Effector memory CD8-positive, alpha-beta T cell (primary cell): Measurements from ENCODE around the gene GAL.

Experiments used
- ATAC-seq: fragments of 150-1000 bp; cut with Tn5 transposase; replicated peaks from 2 replicates; pipeline ENCODE4 v1.10.0; 2021; ENCODE audit warnings: mild to moderate bottlenecking, moderate library complexity
- DNase-seq, 3 experiments: peaks; one replicate each; pipeline ENCODE4 v3.0.0; 2021
- H3K27ac Mint-ChIP-seq, 2 donors: one replicate each; pipeline ENCODE4 v1.8.0; 2022; ENCODE audit warnings: mild to moderate bottlenecking in 2 of 2, mixed read lengths in 2 of 2, moderate library complexity in 2 of 2
- H3K27me3 Mint-ChIP-seq, 2 donors: one replicate each; pipeline ENCODE4 v1.8.0; 2022; ENCODE audit warnings: mixed read lengths in 2 of 2
- H3K36me3 Mint-ChIP-seq: one replicate; pipeline ENCODE4 v1.8.0; 2022; ENCODE audit warnings: mild to moderate bottlenecking, moderate library complexity, mixed read lengths; ENCODE audit not compliant: insufficient read depth
- H3K4me1 Mint-ChIP-seq, 2 donors: one replicate each; pipeline ENCODE4 v1.8.0; 2022; ENCODE audit warnings: low read depth in 2 of 2, mixed read lengths in 2 of 2
- H3K4me3 Mint-ChIP-seq, 2 donors: one replicate each; pipeline ENCODE4 v1.8.0; 2022; ENCODE audit warnings: mild to moderate bottlenecking in 2 of 2, mixed read lengths in 2 of 2, moderate library complexity in 2 of 2
- H3K9me3 Mint-ChIP-seq, 2 donors: one replicate each; pipeline ENCODE4 v1.8.0; 2022; ENCODE audit warnings: mixed read lengths in 2 of 2

GAL gene

DNA sequence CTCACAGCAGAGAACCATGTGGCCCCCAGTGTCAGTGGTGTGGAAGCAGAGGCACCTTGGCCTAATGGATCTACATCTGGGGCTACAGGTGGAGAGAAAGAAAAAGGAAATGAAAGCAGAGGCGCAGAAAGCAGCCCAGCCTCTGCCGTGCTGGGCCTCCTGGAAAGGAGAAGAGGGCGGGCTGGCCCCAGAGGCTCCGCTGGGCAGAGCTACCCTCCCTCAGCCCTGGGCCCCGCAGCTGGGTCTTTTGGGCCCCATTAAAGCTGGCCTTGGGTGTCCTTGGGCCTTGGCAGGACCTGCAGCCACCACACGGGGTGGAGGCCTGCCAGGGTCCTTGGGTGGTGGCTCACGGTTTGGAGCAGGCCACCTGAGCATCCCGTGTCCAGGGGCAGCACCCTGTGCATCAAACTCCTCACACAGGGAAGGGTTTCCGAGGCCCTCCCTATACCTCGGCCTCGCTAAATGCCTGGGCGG lies 31.6 kb upstream of the GAL start:
- Mint-ChIP-seq H3K36me3 (no peaks in the 10 kb centered on the region), H3K4me3 (no peak overlapping the region), H3K4me1 (peaks cover 0 to 2% of the 10 kb centered on the region in 2 donors), H3K27ac (no peak overlapping the region), H3K27me3 (peaks cover 44 to 66% of the 10 kb centered on the region in 2 donors), H3K9me3 (no peaks in the 10 kb centered on the region)
- no peak for DNase-seq
- ATAC-seq = no peak

DNA sequence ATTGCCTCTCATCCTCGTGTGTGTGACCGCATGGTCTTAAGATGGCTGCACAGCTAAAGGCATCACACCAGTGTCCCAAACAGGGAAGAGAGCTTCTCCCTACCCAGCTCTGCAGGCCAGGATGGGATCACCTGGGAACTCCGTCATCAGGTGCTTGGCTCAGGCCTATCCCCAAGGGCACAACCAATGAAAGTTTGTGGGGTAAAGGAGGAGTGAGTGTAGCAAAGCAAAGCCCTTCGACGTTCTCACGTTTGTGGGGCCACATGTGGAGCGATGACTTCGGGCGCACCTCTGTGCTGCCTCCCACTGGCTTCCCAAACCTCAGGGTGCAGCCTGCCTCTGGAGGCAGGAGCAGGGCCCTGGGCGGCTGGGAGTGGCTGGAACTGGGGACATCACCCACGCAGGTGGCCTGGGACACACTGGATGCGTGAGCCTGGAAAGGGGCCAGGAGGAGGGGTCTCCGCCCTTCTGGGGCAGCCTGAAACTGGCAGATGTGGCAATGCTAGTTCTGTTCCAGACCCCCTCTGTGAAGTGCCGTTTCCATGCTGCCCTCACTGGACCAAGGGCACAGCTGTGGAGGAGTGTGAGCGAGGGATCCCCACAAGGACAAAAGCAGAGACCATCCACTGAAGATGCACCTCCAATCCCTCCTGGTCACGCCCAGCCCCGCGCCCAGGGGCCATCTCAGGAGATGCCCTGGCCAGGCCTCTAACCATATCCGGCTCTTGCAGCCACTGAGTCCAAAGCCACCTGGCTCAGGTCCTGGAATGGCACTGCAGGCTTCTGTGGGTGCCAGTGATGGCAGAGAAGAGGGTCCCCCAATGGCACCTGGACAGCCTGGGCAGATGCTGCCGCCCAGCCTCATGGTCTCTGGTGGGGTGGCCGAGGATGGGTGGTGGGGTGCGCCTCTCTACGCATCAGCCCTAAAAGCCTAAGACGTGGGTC lies 30.6 kb upstream of the GAL start:
- H3K36me3 Mint-ChIP-seq = no peaks in the 10 kb centered on the region
- H3K4me1 Mint-ChIP-seq = peaks cover 0 to 2% of the 10 kb centered on the region in 2 donors
- ATAC-seq = no peak
- H3K9me3 Mint-ChIP-seq = no peaks in the 10 kb centered on the region
- DNase-seq = no peak
- H3K27me3 Mint-ChIP-seq = peaks cover 48 to 75% of the 10 kb centered on the region in 2 donors
- no peak overlapping the region for H3K4me3 Mint-ChIP-seq
- H3K27ac Mint-ChIP-seq = no peak overlapping the region

DNA sequence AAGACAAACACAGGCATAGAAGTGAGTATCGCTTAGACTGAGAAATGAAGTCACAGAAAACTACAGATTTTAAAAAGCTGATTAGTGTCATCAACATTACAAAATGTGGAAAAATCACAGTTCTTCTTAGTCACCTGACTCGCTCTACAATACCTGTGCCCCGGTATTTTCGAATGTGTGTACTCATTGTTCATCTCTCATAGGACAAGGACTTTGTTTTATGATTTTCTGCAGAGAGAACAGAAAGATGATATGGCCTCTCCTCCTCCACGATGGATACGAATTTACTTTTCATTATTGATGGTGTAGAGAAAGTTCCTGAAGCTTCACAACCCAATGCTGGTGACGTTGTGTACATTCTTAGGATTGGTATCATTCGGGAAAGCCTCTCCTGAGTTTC lies 29.4 kb upstream of the GAL start:
- peaks cover 39 to 82% of the 10 kb centered on the region in 2 donors for H3K27me3 Mint-ChIP-seq
- H3K9me3 Mint-ChIP-seq = no peaks in the 10 kb centered on the region
- H3K27ac Mint-ChIP-seq = no peak overlapping the region
- H3K36me3 Mint-ChIP-seq = no peaks in the 10 kb centered on the region
- DNase-seq (no peak), ATAC-seq (no peak)
- peaks cover 0 to 2% of the 10 kb centered on the region in 2 donors for H3K4me1 Mint-ChIP-seq
- H3K4me3 Mint-ChIP-seq = no peak overlapping the region

DNA sequence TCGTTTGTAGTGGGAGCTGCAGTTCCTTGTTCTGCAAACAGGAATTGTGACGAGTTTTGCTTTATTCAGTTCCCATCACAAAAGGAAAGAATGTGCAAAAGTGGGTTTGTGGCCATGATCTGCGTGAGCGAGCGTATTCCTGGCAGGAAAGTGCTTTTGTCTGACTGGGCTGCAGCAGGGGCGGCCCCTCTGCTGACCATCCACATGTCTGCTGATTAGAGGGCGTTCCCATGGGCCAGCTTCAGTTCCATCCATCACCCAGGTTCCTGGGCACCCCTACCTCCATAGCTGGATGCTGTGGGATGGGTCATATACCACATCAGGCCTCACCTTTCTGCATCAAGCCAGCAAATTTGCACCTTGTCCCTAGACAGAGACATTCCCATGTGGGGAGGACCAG lies 28.9 kb upstream of the GAL start:
- peaks cover 0 to 2% of the 10 kb centered on the region in 2 donors for H3K4me1 Mint-ChIP-seq
- H3K9me3 Mint-ChIP-seq = no peaks in the 10 kb centered on the region
- no peak for ATAC-seq

DNA sequence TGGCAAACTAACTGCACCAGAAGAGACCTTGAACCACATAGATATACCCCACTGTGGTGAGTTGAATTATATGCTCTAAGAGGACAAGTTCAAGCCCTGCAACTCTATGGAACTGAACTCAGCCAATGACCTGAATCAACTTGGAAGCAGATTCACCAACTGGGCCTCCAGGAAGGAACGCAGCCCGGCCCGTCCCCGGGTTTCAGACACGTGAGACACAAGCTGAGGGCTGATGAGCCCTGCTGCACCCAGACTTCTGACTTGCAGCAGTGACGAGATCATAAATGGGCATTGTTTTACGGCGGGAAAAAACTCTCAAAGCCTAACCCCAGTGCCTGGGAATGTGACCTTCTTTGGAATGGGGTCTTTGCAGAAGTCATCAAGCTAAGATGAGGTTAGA lies 28.5 kb upstream of the GAL start:
- H3K27me3 Mint-ChIP-seq = peaks cover 44 to 84% of the 10 kb centered on the region in 2 donors
- H3K4me1 Mint-ChIP-seq = peaks cover 0 to 2% of the 10 kb centered on the region in 2 donors
- H3K9me3 Mint-ChIP-seq = no peaks in the 10 kb centered on the region
- ATAC-seq = no peak
- no peak overlapping the region for H3K4me3 Mint-ChIP-seq
- H3K36me3 Mint-ChIP-seq = no peaks in the 10 kb centered on the region
- no peak overlapping the region for H3K27ac Mint-ChIP-seq
- DNase-seq = no peak

More for the DNA sequence above, 28.9 kb upstream of the GAL start:
- H3K36me3 Mint-ChIP-seq = no peaks in the 10 kb centered on the region
- H3K27ac Mint-ChIP-seq = no peak overlapping the region
- peaks cover 40 to 82% of the 10 kb centered on the region in 2 donors for H3K27me3 Mint-ChIP-seq
- DNase-seq = no peak
- H3K4me3 Mint-ChIP-seq = no peak overlapping the region

DNA sequence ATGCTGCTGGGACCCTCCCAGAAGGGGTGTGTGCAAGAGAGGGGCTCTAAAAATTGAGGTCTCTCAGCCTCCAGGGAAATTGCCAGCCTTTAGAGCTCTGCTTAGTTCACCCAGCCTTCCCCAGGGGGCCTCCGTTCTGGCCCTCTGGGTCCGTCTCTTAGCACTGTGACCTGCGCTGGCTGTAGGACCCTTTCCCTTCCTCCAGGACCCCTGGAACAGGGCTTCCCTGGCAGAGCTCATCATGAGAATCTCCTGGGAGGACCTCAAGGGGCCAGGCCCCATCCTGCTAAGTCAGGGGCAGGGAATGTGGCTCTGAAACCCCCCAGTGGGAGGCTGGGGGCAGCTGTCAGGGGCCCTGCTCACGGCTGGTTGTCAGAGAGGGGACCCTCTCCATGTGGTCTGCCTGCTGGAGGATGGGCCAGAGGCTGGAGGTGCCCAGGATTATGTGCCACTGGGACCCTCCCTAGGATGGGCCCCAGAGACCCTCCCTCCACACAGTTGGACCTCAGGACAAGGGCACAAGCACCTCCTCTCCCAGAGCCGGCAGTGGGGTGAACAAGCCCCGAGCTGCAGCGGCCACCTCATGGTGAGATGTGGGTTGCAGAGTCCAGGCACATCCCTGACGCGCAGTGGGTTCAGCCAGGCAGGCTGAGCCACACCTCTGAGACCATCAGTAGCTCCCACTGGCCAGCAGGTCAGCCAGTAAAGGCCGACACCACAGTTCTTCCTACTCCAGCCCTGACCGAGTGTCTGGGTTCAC lies 27.1 kb upstream of the GAL start:
- Mint-ChIP-seq H3K27ac (no peak overlapping the region), H3K36me3 (no peaks in the 10 kb centered on the region), H3K4me3 (no peak overlapping the region), H3K27me3 (peaks cover 50 to 92% of the 10 kb centered on the region in 2 donors), H3K9me3 (no peaks in the 10 kb centered on the region), H3K4me1 (peaks cover 0 to 2% of the 10 kb centered on the region in 2 donors)
- ATAC-seq (no peak), DNase-seq (no peak)

DNA sequence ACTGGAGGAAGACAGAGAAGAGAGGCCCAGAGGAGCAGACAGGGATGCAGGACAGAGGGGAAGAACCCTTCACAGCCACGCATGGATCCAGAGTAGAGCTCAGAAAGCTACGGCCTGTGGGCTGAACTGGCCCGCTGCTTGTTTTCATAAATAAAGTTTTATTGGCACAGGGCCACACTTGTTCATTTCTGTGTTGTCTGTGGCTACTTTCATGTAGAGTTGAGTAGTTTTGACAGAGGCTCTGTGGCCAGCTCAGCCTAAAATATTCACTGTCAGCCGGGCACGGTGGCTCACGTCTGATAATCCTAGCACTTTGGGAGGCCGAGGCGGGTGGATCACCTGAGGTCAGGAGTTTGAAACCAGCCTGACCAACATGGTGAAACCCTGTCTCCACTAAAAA lies 26.2 kb upstream of the GAL start:
- H3K27me3 Mint-ChIP-seq = peaks cover 47 to 92% of the 10 kb centered on the region in 2 donors
- H3K4me3 Mint-ChIP-seq = no peak overlapping the region
- no peaks in the 10 kb centered on the region for H3K9me3 Mint-ChIP-seq
- no peaks in the 10 kb centered on the region for H3K4me1 Mint-ChIP-seq
- DNase-seq (no peak), ATAC-seq (no peak)
- no peak overlapping the region for H3K27ac Mint-ChIP-seq
- no peaks in the 10 kb centered on the region for H3K36me3 Mint-ChIP-seq

DNA sequence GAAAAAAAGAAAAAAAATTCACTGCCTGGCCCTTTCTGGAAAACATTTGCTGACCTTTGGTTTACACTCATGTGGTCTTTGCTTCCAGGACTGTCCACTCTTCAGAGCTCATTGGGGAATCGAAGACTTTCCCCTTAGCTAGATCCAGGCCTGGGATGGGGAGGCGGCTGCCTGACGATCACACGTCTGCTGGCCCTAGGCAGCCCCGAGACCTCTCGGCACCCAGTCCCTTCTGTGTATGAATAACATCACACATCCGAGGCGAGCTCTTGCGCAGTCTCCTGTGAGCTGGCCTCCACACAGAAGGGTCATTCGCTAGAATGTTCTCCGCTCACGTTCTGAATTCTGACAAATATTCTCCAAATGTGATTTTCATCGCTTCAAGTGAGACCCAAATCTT lies 25.7 kb upstream of the GAL start:
- Mint-ChIP-seq H3K27me3 (peaks cover 43 to 93% of the 10 kb centered on the region in 2 donors), H3K27ac (no peak overlapping the region), H3K9me3 (no peaks in the 10 kb centered on the region), H3K36me3 (no peaks in the 10 kb centered on the region), H3K4me1 (no peaks in the 10 kb centered on the region), H3K4me3 (no peak overlapping the region)
- DNase-seq (no peak), ATAC-seq (no peak)

DNA sequence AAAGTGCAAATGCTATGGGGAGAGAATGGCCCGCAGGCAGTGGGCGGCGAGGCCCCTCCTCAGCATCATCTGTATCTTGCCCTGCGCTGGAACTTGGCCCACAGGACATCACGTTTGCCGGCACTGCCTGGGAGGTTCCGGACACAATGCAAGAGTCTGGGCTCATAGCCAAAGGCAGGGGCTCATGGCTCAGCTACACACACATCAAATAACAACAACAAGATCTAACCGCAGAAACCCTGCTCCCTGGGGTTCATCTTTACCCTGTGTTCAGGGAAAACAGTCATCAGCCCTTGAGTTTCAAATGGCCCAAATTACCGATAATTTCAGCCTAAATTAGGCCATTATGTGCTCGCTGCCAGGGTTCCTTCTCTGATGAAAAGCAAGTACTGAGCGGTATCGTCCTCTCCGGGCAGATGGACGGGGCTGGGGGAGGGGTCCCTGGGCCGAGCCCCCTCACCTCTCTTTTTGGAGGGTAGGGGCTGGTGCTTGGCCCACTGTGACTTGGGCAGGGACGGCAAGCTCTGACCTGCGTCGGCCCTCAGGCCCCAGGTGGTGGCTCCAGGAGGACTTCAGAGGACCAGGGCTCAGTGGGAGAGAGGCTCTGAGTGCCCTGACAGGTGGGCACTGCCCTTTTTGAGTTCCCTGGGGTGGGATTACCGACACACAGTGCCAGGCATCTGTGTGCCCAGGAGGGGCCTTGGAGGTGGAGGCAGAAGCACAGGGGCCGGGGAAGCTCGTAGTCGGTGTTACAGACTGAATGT lies 25.0 kb upstream of the GAL start:
- Mint-ChIP-seq H3K36me3 (no peaks in the 10 kb centered on the region), H3K4me3 (no peak overlapping the region), H3K4me1 (no peaks in the 10 kb centered on the region), H3K27ac (no peak overlapping the region), H3K9me3 (no peaks in the 10 kb centered on the region), H3K27me3 (peaks cover 43 to 97% of the 10 kb centered on the region in 2 donors)
- ATAC-seq (no peak), DNase-seq (no peak)

DNA sequence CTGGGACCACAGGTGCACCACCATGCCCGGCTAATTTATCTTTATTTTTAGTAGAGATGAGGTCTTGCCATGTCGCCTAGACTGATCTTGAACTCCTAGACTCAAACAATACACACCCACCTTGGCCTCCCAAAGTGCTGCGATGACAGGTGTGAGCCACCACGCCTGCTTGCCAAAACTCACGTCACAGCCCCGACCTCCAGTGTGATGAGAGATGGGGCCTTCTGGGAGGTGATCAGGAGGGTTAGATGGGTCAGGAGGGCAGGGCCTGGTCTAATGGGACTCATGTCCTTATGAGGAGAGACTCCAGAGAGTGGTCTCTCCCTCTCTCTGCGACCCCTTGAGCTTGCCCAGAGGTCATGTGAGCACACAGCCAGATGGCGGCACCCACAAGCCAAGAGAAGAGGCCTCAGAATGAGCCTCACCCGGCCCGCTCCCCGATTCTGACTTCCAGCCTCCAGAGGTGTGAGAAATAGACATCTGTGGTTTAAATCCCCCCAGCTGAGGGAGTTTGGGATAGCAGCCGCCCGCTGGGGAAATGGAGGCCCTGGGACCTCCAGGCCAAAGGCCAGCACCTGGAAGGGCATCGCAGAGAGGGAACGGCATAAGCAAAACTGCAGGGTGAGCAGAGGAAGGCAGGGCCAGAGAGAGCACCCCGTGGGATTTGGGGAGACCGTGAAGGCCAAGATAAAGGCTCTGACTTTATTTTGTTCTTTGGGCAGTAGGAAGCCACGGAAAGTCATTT lies 24.1 kb upstream of the GAL start:
- H3K27me3 Mint-ChIP-seq = peaks cover 50 to 97% of the 10 kb centered on the region in 2 donors
- H3K4me1 Mint-ChIP-seq = no peaks in the 10 kb centered on the region
- no peak overlapping the region for H3K27ac Mint-ChIP-seq

DNA sequence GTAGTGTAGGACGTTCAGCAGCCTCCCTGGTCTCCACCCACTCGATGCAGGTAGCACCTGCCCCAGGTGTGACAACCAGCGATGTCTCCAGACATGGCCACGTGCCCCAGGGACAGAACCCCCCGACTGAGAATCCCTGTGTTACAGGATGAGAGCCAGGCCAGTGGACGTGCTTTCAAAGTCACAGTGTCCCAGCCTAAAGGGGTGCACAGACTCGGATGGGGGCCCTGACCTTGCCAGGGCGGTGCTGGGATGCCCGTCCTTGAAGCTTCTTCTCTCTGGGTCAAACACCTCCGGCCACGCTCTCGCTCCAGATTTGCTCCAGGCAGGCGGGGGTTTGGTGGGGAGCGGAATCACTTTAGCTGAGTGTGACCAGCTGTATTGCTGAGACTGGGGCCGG lies 23.3 kb upstream of the GAL start:
- peaks cover 47 to 90% of the 10 kb centered on the region in 2 donors for H3K27me3 Mint-ChIP-seq
- H3K4me3 Mint-ChIP-seq = no peak overlapping the region
- no peaks in the 10 kb centered on the region for H3K36me3 Mint-ChIP-seq
- H3K4me1 Mint-ChIP-seq = no peaks in the 10 kb centered on the region
- H3K9me3 Mint-ChIP-seq = no peaks in the 10 kb centered on the region
- no peak for ATAC-seq
- H3K27ac Mint-ChIP-seq = no peak overlapping the region
- no peak for DNase-seq

More for the DNA sequence above, 24.1 kb upstream of the GAL start:
- ATAC-seq (no peak), DNase-seq (no peak)
- Mint-ChIP-seq H3K4me3 (no peak overlapping the region), H3K9me3 (no peaks in the 10 kb centered on the region), H3K36me3 (no peaks in the 10 kb centered on the region)

DNA sequence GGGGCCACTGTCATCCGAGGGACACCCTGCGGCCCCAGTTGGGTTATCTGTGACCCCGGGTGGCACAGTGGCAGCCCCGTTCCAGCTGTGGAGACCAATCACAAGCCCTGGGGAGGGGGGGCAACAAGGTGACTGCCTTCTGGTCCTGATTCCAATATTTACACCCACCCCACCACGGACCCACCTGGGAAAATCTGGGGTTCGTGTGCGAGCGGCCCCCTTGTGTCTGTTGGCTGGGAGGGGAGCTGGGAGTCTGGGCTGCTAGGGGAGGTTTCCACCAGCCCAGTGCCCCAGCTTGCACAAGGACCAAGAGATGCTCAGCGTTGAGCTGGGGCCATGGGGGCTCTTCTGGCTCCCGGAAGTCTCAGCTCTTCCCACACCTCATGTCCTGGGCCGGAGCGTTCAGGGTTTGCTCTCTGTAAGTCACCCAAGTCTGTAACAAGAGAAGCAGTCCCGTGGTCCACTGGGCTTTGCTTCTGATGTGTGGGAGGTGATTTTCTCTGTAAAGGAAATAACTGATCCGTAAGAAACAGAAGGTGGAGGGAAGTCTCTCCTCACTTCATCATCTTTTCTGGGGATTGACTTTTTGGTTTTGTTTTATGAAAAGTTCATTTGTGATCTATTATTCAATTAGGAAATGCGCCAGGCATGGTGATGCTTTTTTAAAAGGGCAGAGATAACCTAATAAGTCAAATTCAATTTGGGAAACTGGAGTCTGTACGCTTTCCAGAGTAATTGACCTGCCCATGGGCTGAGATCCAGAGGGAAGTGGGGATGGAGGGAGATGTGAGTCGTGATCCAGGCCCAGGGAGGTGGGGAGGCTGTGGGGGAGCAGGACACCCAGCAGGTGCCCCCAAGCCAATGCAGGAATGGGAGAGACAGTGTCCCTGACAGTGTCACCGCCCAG lies 22.4 kb upstream of the GAL start:
- Mint-ChIP-seq H3K4me3 (no peak overlapping the region), H3K9me3 (no peaks in the 10 kb centered on the region), H3K36me3 (peaks cover 2% of the 10 kb centered on the region), H3K4me1 (no peaks in the 10 kb centered on the region), H3K27ac (no peak overlapping the region), H3K27me3 (peaks cover 44 to 81% of the 10 kb centered on the region in 2 donors)
- DNase-seq (no peak), ATAC-seq (no peak)
